HG02852 (cell line): ENCODE data around the gene ALKBH7.
A peak's percentile ranks its signal among the peaks of the same experiment; 100 is the strongest.

ENCODE experiments used
- ATAC-seq: cut with Tn5 transposase; IDR thresholded peaks from one replicate; pipeline ENCODE4 v1.9.1; 2021; ENCODE audit warnings: mild to moderate bottlenecking, moderate library complexity; ENCODE audit not compliant: unreplicated experiment

ALKBH7 gene

DNA sequence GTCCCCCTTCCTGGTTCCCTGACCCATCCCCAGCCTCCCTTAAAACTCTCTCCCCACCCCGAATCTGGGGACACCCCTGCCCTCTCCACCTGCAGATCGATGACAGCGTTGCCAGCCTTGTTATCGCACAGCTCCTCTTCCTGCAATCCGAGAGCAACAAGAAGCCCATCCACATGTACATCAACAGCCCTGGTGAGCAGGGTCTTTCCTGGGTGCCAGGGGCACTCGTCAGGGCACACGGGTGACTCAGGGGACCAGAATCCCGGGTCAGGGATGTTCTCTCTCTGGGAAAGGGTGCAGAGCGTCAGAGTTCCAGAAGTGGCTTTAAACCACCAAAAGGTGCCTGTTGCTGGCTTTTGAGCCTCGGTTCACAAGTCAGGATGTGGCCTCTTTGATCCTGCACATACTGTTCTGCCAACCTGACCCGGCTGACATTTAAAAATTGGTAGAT is 10.2 kb upstream of the ALKBH7 start:
- no peak for ATAC-seq

DNA sequence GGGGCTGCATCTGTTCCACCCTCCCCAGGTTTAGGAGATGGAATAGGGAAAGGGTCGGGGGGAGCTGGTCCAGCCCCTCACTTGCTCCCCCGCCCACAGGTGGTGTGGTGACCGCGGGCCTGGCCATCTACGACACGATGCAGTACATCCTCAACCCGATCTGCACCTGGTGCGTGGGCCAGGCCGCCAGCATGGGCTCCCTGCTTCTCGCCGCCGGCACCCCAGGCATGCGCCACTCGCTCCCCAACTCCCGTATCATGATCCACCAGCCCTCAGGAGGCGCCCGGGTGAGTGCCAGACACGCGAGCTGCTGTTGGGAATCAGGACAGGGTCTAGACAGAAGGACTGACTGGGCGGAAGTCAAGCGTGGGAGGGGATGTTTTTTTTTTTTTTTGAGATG is 8.2 kb upstream of the ALKBH7 start:
- ATAC-seq: no peak

DNA sequence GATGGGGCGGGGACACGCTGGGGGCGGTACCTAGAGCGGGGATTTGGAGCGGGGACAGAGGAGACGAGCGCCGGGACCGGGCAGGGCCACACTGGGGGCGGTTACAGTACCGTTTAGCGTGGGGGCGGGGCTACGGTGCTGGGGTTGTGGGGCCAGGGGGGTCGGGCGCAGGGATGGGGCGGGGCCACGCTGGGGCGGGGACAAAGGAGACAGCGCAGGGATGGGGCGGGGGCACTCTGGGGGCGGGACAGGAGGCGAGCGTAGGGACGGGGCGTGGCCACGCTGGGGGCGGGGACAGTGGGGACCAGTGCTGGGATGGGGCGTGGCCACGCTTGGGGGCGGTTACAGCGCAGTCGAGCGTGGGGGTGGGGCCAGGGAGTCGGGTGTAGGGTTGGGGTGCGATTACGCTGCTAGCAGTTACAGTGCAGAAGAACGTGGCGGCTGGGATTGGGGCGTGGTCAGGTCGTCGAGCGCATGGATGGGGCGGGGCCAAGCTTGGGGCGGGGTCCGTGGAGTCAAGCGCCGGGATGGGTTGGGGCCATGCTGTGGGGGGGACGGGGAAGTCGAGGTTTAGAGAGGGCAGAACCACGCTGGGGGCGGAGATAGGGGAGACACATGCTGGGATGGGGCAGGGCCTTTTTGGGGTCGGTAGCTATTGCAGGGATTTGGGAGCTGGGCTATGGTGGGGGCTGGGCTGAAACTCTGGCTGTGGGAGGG is 660 bp downstream of the ALKBH7 start:
- peak; percentile 52 for ATAC-seq

DNA sequence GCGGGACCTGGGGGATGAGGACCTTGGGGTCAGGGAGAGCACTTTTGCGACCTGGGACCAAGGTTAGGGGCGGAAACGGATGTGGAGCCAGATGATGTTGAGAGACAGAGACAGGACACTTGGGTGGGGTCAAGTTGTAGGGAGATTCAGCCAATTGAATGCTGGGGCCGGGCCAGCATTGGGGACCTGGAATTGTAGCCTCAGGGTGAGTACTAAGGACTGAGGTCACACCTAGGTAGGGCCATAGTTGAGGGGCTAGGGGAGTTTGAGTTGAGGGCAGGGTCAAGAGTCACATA is 1.2 kb downstream of the ALKBH7 start:
- ATAC-seq: no peak

DNA sequence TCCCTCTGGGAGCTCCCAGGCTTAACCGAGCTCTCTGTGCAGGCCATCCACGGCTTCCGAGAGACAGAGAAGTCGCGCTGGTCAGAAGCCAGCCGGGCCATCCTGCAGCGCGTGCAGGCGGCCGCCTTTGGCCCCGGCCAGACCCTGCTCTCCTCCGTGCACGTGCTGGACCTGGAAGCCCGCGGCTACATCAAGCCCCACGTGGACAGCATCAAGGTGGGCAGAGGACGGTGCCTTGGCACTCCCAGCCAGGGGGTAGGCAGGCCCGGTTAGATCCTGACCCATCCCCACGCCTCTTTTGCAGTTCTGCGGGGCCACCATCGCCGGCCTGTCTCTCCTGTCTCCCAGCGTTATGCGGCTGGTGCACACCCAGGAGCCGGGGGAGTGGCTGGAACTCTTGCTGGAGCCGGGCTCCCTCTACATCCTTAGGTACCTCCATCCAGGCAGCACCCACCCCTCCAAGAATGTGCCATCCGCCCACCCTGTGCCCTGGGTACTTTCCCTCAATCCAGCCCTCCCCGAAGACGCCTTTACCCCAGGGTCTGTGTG is 1.6 kb downstream of the ALKBH7 start:
- no peak for ATAC-seq

DNA sequence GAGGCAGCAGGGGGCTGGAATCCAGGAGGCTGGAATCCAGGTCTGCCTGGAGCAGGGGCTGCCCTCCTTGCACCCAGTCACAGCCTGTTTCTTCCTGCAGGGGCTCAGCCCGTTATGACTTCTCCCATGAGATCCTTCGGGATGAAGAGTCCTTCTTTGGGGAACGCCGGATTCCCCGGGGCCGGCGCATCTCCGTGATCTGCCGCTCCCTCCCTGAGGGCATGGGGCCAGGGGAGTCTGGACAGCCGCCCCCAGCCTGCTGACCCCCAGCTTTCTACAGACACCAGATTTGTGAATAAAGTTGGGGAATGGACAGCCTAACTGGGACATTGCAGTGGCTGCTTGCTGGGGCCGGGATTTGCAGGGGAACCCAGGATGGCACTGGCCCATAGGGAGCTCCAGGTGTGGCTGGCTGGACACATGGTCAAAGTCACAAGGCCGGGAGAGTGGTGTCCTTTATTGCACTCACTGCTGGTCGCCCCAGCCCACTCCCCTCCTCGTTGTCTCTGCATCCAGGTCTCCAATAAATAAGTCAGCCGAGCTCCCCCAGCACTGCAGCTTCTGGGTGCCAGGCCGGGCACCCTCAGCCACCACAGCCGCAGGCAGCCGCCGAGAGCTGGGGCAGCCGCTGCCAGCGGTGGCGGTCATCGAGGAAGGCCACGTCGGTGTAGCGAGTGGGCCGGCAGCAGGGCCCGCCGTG is 2.3 kb downstream of the ALKBH7 start:
- ATAC-seq: no peak

DNA sequence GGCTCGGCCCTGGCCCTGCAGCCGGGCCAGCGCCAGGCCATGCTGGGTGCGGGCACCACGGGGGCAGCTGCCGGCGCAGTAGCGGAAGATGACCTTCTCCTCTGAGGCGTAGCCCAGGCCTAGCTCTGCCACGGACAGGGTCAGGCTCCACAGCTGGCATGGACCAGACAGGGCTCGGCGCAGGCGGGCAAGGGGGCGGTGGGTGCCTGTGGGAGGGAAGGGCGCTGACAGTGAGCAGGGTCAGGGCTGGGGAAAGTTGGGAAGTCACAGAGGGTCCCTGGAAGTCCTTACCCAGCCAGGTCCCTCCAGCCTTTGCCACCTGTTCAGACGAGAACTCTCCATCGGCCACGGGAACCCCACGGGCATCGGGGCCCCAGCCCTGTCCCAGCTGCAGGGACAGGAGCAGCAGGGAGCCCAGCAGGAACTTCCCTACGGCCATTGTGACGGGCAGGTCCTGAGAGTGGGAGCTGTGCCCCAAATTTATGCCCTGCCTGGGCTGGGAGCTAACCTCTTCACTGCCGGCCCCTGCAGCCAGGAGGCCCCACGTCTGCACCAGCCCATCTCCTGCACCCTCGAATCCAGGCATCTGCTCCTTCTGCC is 2.9 kb downstream of the ALKBH7 start, which contains the start of gene PSPN:
Gene PSPN, minus strand, starts transcription at position 523 of the 600 bp plus-strand sequence. Its CDS starts 84 bp downstream, at position 439.
- ATAC-seq: no peak

DNA sequence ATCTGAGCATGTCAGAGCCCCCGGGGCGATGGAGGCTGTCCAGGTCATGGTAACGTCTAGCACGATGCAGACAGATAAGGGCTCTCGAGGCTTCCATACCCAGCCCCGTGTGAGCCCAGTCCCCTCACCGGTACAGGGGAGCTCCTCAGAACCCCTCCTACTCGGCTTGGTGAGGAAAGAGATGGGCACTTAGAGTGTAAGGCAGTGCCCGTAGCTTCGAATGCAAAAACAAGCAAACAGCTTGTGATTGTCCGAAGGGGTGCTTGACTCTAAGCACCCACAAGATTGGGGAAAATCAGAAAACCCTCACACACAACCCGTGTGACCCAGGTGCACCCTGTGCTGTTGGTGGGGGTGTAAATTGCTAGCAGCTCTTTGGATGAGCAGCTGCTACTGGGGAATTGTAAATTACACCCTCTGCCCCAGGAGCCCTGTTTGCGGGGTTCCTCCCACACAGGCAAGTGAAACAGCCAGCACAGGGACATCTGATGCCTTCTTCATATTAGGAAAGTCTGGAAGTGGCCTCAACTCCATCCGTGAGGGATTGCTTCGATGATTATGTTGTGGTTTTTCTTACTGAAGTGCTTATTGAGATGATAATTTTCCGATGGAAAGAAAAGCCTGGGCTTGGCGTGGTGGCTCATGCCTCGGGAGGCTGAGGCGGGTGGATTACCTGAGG is 4.1 kb downstream of the ALKBH7 start:
- ATAC-seq: no peak

DNA sequence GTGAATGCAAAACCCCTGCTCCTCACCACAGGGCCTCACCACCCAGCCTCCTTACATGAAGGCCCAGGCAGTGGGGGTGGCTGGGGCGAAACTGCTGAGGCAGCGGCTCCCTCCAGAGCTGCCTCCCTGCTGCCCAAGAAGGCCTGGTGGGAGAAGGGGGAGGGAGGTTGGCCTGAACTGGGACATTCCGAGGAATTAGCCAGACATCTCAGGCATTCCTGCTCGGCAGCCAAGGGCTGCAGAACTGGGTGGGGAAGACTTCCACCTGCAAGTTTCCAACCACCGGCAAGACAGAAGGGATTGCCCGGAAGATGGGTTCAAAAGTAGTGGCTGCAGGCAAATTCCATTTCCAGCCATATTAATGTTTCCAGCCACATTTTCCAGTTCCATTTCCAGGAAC is 5.4 kb downstream of the ALKBH7 start:
- no peak for ATAC-seq

DNA sequence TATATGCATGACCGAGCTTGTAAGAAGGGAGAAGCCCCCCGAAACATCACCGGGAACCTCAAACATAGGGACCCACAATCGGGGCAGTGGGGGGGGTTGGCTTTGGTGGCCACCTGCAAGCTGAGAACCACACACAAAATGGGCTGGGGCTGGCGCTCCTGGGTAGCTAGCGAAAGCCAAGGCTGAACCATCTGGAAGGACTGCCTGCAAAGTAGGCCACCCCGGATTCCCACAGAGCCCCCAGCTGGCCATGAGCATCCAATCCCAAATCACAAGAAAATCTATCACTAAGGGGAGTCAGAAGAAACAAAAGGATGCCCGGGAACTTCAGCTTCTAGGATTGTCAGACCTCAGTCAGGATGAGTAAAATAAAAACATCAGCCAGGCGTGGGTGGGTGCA is 5.9 kb downstream of the ALKBH7 start:
- ATAC-seq: no peak

DNA sequence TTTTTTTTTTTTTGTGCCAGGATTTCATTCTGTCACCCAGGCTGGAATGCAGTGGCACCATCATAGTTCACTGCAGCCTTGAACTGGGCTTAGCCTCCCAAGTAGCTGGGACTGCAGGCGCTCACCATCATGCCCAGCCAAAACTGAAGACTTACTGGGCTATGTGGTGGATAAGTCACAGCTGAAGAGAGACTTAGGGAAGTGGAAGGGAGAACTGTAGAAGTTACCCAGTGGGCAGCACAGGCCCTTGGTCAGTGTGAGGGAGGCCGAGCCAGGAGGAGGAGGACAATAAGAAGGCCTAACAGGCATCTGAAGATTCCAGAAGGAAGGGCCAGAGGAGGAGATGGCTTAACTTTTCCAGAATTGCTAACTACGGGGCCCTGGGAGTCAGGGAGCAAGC is 7.2 kb downstream of the ALKBH7 start:
- no peak for ATAC-seq

DNA sequence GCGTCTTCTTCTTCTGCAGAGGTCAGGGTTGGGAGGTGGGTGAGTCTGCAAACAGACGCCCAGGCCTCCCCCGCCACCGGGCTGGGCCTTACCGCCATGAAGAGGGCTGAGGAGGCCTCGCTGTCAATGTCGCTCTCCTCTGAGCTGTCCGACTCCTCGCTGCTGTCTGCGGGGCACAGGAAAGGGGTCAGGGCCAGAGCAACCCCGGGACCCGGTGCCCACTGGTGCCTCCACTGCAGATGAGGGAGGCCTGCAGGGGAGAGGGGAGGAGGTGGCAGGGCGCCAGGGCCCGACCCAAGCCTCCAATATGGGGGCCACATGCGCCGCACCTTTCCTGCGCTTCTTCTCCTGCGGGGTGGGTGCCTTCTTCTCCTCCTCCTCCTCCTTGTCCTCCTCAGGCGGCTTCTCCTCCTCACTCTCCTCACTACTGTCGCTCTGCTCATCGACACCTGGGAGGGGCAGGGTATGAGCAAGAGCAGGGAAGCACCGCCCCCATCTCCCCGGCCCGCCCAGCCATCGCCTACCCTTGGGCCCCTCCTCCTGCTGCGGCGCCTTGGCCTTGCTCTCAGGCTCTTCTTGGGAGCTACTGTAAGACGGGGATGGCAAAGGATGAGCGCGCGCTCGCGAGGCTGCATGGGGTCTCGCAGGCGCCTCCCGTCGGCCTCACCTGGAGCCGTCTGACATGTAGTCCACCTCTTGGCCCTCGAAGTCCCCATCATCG is 8.6 kb downstream of the ALKBH7 start:
- ATAC-seq: no peak

DNA sequence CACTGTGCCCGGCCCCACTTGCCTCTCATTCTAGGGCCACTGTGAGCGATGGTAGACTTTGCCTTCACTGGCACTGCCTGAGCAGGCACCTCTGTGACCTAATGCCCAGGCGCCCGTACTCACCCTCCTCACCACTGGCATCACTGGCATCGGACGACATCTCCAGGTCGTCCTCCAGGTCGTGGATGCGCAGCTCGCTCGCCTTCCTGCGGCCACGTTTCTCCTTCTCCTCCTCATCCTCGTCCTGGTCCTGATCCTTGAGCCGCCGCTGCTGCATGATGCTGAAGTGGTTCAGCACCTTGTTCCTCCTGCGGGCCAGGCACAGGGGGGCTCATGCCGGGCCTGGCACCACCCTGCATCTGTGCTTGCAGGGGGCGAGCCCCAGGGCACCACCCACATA is 10.6 kb downstream of the ALKBH7 start:
- no peak for ATAC-seq

DNA sequence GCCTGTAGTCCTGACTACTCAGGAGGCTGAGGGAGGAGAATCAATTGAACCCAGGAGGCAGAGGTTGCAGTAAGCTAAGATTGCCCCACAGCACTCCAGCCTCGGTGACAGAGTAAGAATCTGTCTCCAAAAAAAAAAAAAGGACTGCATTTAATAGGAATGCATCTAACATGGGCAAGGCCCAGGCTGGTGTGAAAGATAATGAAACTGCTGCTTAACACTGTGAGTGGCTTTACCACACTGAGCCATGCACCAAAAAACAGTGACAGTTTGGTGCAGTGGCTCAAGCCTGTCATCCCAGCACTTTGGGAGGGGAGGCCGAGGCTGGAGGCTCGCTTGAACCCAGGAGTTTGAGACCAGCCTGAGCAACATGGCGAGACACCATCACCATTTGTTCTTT is 11.8 kb downstream of the ALKBH7 start:
- no peak for ATAC-seq

DNA sequence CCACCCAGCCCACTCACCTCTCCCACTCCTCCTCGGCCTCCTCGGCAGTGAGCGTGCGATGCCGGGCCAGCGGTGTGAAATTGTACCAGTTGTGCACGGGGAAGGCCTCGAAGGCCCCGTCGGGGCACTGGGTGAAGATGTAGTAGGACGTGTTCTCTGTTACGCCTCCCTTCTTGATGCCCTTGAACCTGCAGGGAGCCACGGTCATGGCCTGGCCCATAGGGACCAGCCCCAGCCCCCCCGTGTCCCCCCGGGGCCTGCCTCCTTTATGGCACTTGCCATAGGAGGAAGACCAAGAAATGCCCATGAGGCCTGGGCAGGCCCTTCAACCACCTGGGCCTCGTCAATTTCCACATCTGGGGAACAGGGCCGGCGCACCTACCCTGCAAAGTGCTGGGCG is 14.8 kb downstream of the ALKBH7 start:
- no peak for ATAC-seq

DNA sequence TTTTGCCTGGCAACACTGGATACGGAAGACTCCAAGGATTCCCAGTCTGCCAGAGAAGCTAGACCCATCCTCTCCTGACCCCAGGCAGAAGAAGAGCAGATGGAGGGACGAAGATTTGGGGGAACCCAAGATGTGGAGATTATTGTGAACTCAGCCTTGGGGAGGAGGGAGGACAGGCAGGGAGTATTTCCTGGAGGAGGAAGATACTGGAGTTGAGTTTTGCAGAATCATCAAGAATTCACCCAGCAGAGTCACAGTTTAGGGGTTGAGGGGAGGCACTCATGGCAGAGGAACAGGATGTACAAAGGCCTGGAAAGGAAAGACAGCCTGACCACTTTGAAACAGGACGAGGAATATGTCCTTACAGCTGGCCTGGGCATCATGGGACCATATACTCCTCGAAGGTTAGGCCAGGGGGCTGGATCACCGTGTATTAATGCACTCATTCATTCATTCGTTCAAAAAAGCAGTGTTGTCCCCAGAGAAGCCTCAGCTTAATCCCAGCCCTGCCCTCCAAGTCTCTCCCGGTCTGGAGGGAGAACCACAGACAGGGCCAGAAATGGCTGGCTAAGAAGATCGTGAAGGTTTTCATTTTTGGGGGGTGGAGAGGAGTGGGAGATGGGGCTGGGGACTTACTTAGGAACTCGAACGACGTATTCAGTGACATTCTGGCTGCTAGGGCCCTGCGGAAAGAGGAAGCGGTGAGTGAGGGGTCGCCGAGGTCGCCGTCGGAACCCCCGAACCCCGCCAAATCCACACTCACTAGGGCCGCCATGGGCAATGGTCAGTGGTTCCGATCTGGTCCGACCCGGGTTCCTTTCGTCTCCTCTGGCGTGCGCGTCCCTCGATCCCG is 19.9 kb downstream of the ALKBH7 start:
- ATAC-seq: no peak

DNA sequence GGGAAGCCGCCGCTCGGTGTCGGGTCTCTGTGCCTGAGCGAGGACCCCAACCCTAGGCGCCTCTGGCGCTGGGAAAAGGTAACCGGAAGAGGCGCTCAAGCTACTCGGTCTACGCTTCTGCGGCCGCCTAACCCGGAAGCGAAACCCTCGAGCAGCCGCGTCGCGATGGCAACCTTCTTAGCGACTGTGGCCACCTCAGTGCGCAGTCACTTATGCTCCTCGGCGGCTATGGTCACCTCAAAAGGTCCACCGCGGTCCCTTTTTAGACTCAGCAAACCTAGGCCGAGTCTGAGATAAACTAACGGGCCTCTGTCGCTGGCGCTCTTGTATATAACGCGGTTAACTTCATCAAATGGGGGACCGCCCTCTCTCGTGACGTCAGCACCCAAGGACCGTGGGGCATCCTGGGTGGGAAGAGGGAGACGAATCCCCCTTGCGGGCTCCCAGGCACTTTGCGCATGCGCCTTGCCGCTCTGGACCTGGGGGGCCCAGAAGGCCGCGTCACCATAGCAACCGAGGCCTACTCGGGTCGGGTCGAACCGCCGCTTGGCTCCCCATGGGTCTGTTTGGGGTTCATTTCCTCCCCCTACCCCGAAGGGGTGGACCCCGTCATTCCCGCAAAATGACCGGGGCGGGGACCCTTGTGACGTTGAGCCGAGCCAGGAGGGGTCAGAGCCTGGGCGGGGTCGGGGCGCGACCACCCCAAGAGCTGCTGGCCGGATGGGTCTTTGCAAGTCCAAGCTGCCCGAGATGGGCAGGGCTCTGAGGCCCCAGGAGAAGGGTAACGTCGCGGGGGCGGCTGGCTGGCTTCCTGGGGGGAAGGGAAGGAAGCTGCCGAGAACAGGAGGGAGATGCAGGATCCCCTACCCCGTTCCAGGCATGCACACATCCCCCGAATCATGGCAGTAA is 20.7 kb downstream of the ALKBH7 start, which contains the start of gene GTF2F1:
Gene GTF2F1, minus strand, starts transcription at position 91 of the 909 bp plus-strand sequence. CDS start 169 bp downstream, outside the sequence.
- peak; percentile 81 for ATAC-seq

DNA sequence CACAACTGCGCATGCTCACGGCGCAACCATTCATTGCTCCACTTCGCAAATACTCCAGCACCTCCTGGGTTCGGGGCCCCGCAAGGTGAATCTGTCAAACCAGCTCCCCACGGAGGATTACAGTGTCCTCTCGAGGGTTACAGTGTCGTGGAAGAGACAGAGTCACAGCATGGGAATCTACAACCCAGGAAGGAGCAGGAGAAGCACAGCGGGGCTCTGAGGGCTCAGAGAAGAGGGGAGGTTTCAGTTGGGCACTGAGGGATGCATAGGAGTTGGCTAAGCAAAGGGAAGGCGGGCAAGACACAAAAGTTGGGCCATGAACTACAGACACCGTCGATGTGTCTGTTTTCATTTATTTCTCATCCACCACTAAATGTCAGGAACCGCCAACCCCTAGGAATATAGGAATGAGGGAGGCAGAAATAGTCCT is 21.4 kb downstream of the ALKBH7 start:
- ATAC-seq: no peak

DNA sequence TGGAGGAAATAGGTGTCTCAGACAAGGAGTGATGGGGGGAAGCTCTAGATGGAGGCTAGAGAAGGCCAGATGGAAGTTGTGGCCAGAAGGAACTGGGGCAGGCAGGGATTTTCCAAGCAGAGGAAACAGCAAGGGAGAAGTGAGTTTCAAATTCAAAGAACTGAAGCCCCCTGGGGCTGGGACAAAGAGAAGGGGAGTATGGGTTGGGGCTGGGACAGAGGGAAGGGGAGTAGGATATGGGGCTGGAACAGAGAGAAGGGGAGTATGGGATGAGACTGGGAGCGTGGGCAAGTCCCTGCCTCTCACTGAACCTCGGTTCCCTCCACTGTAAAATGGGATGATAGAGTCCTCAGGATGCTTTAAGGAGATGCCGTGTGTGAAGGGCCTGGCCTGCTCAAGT is 22.2 kb downstream of the ALKBH7 start:
- no peak for ATAC-seq
